RWPE2 (cell line): ENCODE measurements around the gene UAP1L1.

Experiments
- ATAC-seq: fragments of 200-7000 bp; cut with Tn5 transposase; 3 replicates; pipeline ENCODE4 v1.9.1; 2021; ENCODE audit warnings: low read depth
- DNase-seq: peaks from one replicate; pipeline ENCODE4 v3.0.0-alpha.2; 2020; ENCODE audit warnings: low spot score
- H3K27ac ChIP-seq: fragments of 450-650 bp; 2 replicates; pipeline ENCODE4 v1.5.1; 2017; ENCODE audit warnings: mild to moderate bottlenecking; ENCODE audit not compliant: poor library complexity, severe bottlenecking
- H3K27me3 ChIP-seq: fragments of 250-450 bp; sonication (Bioruptor Pico); 2 replicates; pipeline ENCODE4 v1.5.1; 2021; ENCODE audit warnings: mild to moderate bottlenecking, moderate library complexity; ENCODE audit not compliant: insufficient read depth, poor library complexity, severe bottlenecking
- H3K36me3 ChIP-seq: fragments of 250-450 bp; sonication (Bioruptor Pico); 2 replicates; pipeline ENCODE4 v1.5.1; 2020; ENCODE audit warnings: low read depth, mild to moderate bottlenecking, moderate library complexity
- H3K4me1 ChIP-seq: fragments of 250-450 bp; sonication (Bioruptor Pico); 2 replicates; pipeline ENCODE4 v1.5.1; 2021; ENCODE audit warnings: mild to moderate bottlenecking, moderate library complexity; ENCODE audit not compliant: insufficient read depth, poor library complexity, severe bottlenecking
- H3K4me3 ChIP-seq: fragments of 250-450 bp; sonication (Bioruptor Pico); 2 replicates; pipeline ENCODE4 v1.5.1; 2021; ENCODE audit warnings: mild to moderate bottlenecking, moderate library complexity; ENCODE audit not compliant: severe bottlenecking
- H3K9me3 ChIP-seq: fragments of 250-450 bp; sonication (Bioruptor Pico); 2 replicates; pipeline ENCODE4 v1.5.1; 2021; ENCODE audit warnings: mild to moderate bottlenecking, moderate library complexity; ENCODE audit not compliant: severe bottlenecking
- CTCF ChIP-seq: fragments of 450-650 bp; IDR thresholded peaks from one replicate; pipeline ENCODE4 v1.5.1; 2017; ENCODE audit warnings: mild to moderate bottlenecking, moderate library complexity; ENCODE audit not compliant: poor library complexity, severe bottlenecking

Gene UAP1L1

GRCh38 chr9:137089232-137089947 is 12.1 kb downstream of the UAP1L1 start:
- Histone ChIP-seq H3K27ac (no peak overlapping the region), H3K4me1 (peaks cover 16% of the 10 kb centered on the region)

GRCh38 chr9:137095664-137096517 is 18.6 kb downstream of the UAP1L1 start:
- H3K4me3 ChIP-seq: no peak overlapping the region
- ATAC-seq: peak; percentile 50; the same call in 2 of the 3 replicates
- TF ChIP-seq CTCF: peak; percentile 13
- H3K4me1 ChIP-seq: no peaks in the 10 kb centered on the region
- H3K9me3 ChIP-seq: no peaks in the 10 kb centered on the region
- no peaks in the 10 kb centered on the region for H3K27me3 ChIP-seq
- no peak overlapping the region for H3K27ac ChIP-seq
- DNase-seq: no peak
- peaks cover 69% of the 10 kb centered on the region for H3K36me3 ChIP-seq

More at GRCh38 chr9:137089232-137089947, 12.1 kb downstream of the UAP1L1 start:
- Histone ChIP-seq H3K9me3 (no peaks in the 10 kb centered on the region), H3K4me3 (no peak overlapping the region), H3K36me3 (peaks cover 31% of the 10 kb centered on the region), H3K27me3 (no peaks in the 10 kb centered on the region)
- no peak for TF ChIP-seq CTCF
- DNase-seq: no peak
- no peak for ATAC-seq

- Histone ChIP-seq H3K27ac (no peak overlapping the region), H3K9me3 (no peaks in the 10 kb centered on the region), H3K4me3 (no peak overlapping the region), H3K36me3 (peaks cover 74% of the 10 kb centered on the region), H3K4me1 (no peaks in the 10 kb centered on the region), H3K27me3 (no peaks in the 10 kb centered on the region)
- TF ChIP-seq CTCF: no peak
- DNase-seq (no peak), ATAC-seq (no peak)
These were observed 19.6 kb downstream of the UAP1L1 start for GRCh38 chr9:137096785-137097546.

GRCh38 chr9:137097761-137098462 is 20.6 kb downstream of the UAP1L1 start:
- Histone ChIP-seq H3K4me1 (no peaks in the 10 kb centered on the region), H3K27ac (no peak overlapping the region), H3K4me3 (no peak overlapping the region), H3K9me3 (no peaks in the 10 kb centered on the region), H3K27me3 (no peaks in the 10 kb centered on the region), H3K36me3 (peaks cover 66% of the 10 kb centered on the region)
- ATAC-seq (no peak), DNase-seq (no peak)
- TF ChIP-seq CTCF: no peak
